Stimulated activated CD4-positive, alpha-beta T cell treated with anti-CD3 and anti-CD28 coated beads, Interleukin-1b, Interleukin-23, amount 100 ng/mL, for 1 hour (primary cell): Measurements from ENCODE around the gene TIMM10.

Source experiments
- DNase-seq, 2 donors: peaks; one replicate each; pipeline ENCODE4 v3.0.0-alpha.2; 2020; ENCODE audit warnings: low read depth in 2 of 2

Gene TIMM10, protein sequence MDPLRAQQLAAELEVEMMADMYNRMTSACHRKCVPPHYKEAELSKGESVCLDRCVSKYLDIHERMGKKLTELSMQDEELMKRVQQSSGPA

GRCh38 chr11:57530596-57531507 lies at the start of gene TIMM10:
Gene TIMM10 (minus strand): TSS chr11:57530754. CDS start chr11:57530189, 565 bp downstream.
- DNase-seq, result peak; percentile 69 to 83

DNA sequence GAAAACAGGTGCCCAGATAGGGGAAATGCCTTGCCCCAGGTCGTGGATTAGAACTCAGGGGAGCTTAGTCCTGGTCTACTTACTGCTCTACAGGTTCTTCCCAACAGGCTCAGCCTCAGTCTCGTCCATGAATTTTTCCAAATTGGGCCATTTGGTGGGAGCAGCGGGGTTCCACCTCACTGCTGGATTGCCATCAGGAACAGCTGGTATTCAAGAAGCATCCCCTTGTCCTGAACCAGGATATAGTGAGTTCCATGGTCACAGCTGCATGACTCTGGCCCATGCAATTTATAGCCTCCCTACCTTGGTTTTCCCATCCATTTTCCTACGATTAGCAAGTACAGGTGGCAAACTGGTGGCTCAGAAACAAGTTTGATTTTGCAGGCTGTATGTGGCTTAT lies 43.5 kb upstream of the TIMM10 start:
- no peak for DNase-seq

DNA sequence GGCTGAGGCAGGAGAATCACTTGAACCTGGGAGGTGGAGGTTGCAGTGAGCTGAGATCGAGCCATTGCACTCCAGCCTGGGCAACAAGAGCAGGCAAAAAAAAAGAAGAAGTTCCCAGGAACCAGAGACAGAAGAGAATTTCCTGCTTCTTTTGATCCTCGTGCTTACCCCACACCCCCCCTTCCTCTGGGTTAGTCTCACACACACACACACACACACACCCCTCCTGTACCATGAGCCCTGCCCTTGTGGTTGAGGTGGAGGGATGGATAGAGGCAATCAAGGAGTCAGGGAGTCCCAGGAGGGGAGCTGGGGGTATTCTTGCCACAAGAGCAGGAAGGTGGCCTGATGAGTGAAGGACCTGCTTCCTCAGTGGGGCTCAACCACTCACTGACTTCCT lies 41.1 kb upstream of the TIMM10 start:
- DNase-seq, result no peak

- DNase-seq, result peak; percentile 66 to 87
Measured at GRCh38 chr11:57568330-57568766, 37.8 kb upstream of the TIMM10 start.

DNA sequence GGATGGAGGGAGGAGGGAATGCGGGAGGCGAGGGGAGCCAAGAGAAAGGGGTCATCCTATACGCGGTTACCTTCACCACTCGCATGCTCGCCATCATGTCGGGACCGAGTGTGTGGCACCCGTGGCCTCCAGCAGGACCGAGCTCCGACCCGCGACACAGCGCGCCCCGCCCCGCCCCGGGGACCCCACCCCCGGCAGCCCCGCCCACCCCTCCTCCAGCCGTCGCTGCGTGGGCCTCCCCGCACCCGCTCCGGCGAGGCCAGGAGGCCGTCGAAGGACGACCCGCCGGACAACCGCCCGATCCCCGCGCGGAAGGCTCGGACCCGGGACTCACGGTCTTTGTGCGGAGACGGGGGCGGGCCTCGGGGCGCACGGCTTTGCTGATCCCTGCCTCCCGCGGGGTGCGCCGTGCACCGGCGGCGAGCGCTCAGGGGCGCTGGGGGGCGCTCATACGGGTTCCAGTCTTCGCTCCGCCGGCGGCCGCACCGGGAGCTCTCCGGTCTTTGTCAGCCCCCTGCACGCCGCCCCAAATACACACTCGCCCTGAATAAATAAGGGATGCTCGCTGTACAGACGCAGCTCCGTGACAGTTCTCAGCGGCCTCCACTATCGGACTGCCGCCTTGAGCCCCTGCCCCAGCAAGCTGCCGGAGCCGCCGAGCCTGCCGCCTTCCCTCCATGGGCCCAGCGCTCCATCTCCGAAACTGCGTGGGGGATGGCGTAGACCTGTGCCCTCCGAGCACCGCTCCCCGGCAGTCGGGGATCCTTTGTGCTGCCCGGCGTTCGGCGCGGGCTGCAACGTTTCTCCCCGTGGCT lies 37.2 kb upstream of the TIMM10 start, which contains the start of gene UBE2L6:
Gene UBE2L6, minus strand, starts transcription at position 158 of the 815 bp plus-strand sequence. Its CDS starts 61 bp downstream, at position 97.
- DNase-seq, result peak in 1 of 2 donors; percentile 37

DNA sequence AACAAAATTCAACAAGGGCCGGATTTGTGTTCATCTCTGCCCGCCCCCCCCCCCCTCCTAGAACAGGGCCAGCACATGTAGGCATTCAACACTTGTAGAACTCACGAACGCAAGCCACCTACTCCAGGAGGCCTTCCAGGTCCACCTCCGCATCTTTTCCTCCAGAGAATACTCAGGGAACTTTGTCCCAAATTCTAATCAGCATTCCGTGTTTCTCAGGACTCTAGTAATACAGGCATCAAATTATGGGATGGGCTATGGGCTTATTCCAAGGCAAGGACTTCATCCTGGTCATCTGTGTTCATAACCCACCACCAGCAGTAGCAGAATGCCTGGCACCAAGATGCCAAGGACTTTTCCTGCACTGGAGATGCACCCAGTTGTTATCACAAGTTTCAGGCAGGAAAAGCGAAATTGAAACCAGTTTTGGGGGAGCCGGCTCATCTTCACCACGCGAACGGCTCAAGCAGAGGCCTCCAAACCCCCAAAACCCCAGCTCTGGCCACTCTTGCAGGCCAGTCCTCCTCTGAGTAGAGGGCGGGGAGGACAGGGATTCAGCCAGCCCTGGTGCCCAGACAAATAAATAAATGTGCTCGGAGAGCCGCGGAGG lies 36.5 kb upstream of the TIMM10 start:
- DNase-seq, result no peak

DNA sequence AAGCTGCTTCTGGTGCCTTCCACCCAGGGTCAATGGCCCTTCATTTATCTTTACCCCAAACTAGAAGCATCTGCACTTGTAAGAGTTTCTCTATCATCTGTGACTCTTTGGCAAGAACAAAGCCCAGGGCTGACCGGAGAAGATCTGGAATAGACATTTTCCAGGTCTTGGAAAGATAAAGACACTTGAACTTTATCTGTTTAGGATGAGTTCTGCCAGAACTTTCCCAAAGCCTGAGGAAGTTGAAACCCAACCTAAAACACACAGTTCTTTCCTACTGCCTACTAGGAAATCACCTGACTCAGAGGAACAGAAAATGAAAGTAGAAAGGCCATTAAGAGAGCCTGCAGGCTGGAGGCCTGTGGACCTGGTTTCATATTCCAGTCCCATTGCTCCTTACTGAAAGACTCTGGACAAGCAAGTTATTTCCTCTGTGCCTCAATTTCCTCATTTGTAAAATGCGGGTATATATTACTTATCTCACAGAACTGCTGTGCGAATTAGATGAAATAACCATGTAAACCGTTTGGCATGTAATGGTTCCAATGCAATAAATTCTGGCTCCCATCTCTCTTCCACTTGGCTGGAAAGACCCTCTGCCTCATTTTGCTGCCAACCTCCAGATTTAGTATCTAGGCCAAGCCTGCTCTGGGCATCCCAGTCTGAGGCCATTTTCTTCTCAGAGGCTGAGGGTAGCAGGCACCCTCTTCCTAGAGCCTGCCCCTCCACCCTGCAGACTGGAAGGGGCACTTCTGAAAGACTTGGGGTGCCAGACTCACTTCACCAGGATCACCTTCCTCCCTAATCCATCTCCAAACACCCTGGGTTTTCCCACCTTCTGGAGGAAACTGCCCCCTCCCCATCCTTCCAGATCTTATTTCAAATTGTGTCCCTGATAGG lies 35.7 kb upstream of the TIMM10 start:
- DNase-seq, result no peak

- no peak for DNase-seq
Measured at GRCh38 chr11:57562596-57562995, 32.0 kb upstream of the TIMM10 start.

GRCh38 chr11:57560146-57560545 lies 29.6 kb upstream of the TIMM10 start:
- DNase-seq, result no peak

DNA sequence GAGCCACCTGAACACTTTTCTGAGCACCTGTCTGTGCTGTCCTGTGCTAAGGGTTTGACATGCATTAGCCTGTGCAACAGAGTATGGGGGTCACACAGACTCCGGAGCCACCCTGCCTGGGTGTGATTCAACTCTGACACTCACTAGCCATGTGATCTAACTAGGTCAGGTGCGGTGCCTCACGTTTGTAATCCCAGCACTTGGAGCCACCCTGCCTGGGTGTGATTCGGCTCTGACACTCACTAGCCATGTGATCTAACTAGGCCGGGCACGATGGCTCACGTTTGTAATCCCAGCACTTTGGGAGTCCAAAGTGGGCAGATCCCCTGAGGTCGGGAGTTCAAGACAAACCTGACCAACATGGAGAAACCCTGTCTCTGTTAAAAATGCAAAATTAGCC lies 25.5 kb upstream of the TIMM10 start:
- DNase-seq, result no peak

DNA sequence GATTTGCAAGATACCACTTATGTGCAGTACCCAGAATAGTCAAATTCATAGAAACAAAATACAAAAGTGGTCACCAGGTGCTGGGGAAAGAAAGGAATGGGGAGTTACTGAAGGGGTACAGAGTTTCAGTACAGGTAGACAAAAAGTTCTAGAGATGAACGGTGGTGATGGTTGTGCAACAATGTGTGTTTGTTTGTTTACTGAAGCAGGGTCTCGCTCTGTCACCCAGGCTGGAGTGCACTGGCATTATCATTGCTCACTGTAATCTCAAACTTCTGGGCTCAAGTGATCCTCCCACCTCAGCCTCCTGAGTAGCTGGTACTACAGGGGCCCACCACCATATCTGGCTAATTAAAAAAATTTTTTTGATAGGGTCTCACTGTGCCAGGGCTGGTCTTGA lies 24.8 kb upstream of the TIMM10 start:
- no peak for DNase-seq

- no peak for DNase-seq
Measured at GRCh38 chr11:57552479-57552878, 21.9 kb upstream of the TIMM10 start.

- no peak for DNase-seq
Measured at GRCh38 chr11:57551941-57552340, 21.4 kb upstream of the TIMM10 start.

- DNase-seq, result no peak
Measured at GRCh38 chr11:57549983-57550382, 19.4 kb upstream of the TIMM10 start.

GRCh38 chr11:57547854-57548377 lies 17.4 kb upstream of the TIMM10 start:
- DNase-seq, result no peak

DNA sequence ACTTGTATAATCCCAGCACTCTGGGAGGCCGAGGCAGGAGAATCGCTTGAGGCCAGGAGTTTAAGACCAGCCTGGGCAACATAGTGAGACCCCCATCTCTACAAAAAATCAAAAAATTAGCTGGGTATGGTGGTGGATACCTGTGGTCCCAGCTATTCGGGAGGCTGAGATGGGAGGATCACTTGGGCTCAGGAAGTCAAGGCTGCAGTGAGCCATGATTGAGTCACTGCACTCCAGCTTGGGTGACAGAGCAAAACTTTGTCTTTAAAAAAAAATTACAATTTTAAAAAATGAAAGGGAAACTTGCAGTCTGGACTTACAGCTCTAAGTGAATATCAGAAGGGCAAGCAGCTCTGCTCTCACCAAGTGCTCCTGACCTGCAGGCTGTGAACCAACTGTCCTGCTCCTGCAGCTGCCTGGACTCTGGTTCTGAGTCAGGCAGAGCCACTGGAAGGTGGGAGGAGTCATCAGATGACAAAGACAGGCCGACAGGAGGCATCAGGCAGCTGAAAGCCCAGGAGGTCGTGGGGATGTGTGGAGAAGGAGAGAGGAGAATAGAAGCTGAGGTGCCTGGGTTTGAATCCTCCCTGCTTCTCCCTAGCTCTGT lies 16.4 kb upstream of the TIMM10 start:
- DNase-seq, result no peak

DNA sequence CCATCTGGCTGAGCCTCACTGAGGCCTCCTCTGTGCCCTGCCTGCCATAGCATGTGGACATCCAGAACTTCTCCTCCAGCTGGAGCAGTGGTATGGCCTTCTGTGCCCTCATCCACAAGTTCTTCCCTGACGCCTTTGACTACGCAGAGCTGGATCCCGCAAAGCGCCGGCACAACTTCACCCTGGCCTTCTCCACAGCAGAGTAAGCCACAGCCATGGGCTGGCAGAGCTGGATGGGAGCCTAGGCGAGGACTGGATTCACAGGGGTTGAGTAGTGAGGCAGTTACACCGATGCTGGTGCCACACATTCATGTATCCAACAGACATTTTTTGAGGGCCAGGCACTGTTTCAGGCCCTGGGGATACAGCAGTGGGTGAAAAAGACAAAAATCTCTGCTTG lies 15.9 kb upstream of the TIMM10 start:
- DNase-seq, result no peak

DNA sequence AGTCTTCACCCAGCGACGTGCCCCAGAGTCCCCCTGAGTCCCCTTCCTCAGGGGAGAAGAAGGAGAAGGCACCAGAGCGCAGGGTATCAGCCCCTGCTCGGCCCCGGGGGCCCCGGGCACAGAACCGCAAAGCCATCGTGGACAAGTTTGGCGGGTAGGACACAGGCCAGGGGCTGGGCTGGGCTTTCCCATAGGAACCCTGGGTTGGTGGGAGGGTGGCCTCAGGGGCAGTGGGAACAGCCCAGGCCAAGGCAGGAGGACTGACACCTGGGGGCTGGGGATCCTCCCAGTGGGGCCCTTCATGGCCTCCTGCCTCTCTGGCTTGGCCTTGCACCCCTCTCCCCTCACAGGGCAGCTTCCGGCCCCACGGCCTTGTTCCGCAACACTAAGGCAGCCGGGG lies 15.3 kb upstream of the TIMM10 start:
- no peak for DNase-seq

GRCh38 chr11:57544566-57544965 lies 14.0 kb upstream of the TIMM10 start:
- no peak for DNase-seq

GRCh38 chr11:57543593-57543992 lies 13.0 kb upstream of the TIMM10 start:
- no peak for DNase-seq
